SK-N-SH (cell line): ENCODE data around the gene PLEKHA4. TPM values are rescaled to one million over a fixed set of nuclear protein-coding genes. Genes with fewer than 3 reads are reported as not detected.
"Not testable (repeated sequence)": the region's sequence is repeated elsewhere in the genome, so short reads cannot be mapped to it uniquely, and the experiment has no call there.

Experiments used
- CTCF ChIA-PET: fragments of 300-600, 350-600 bp; formaldehyde crosslinking; extraction: SDS; loops from one replicate; lab custom pipeline; 2021; lab: Yijun Ruan, JAX
- POLR2A ChIA-PET: fragments of 350-600 bp; sonication (Branson Sonifier 250); formaldehyde crosslinking; extraction: SDS; loops from one replicate; lab custom pipeline; 2020; ENCODE audit warnings: antibody characterized with exemption, inconsistent platforms; lab: Yijun Ruan, JAX
- DNase-seq: peaks from one replicate; pipeline ENCODE4 v3.0.0; 2012
- H2AFZ ChIP-seq: fragments of 200-600 bp; sonication (generic); 2 replicates; pipeline ENCODE4 v1.8.1; 2016; ENCODE audit warnings: antibody characterized with exemption, mild to moderate bottlenecking, low read depth
- H3F3A ChIP-seq: fragments of 200-600 bp; sonication (generic); replicated peaks from 2 replicates; pipeline ENCODE3; 2016; ENCODE audit warnings: antibody characterized with exemption, mild to moderate bottlenecking; ENCODE audit not compliant: insufficient read depth
- H3K27ac ChIP-seq, 2 experiments: fragments of 200-500 bp in 1 of 2; fragments of 200-600 bp in 1 of 2; sonication (Bioruptor generic) in 1 of 2; sonication (generic), shearing (Covaris generic) in 1 of 2; 2 replicates each; pipeline versions ENCODE4 v1.5.1 to v1.6.1; 2014 to 2016; ENCODE audit warnings: low read depth in 2 of 2, inconsistent platforms in 1 of 2, low read length in 1 of 2, mild to moderate bottlenecking in 1 of 2, mixed read lengths in 1 of 2
- H3K27me3 ChIP-seq: fragments of 200-600 bp; sonication (generic), shearing (Covaris generic); 2 replicates; pipeline ENCODE4 v1.6.1; 2016; ENCODE audit warnings: mixed run types; ENCODE audit not compliant: insufficient read depth
- H3K36me3 ChIP-seq, 2 experiments: fragments of 200-500 bp in 1 of 2; fragments of 200-600 bp in 1 of 2; sonication (Bioruptor generic) in 1 of 2; sonication (generic) in 1 of 2; replicated peaks in 1 of 2; 2 replicates each; pipeline versions ENCODE3 to v1.5.1; 2014 to 2016; ENCODE audit warnings: low read length in 1 of 2, mild to moderate bottlenecking in 1 of 2; ENCODE audit not compliant: insufficient read depth in 2 of 2, control insufficient read depth in 1 of 2
- H3K4me1 ChIP-seq, 2 experiments: fragments of 200-500 bp in 1 of 2; fragments of 200-600 bp in 1 of 2; sonication (Bioruptor generic) in 1 of 2; sonication (generic), shearing (Covaris generic) in 1 of 2; 2 replicates each; pipeline versions ENCODE4 v1.5.1 to v1.6.1; 2014 to 2016; ENCODE audit warnings: low read depth in 1 of 2, low read length in 1 of 2, mixed run types in 1 of 2; ENCODE audit not compliant: insufficient read depth in 2 of 2, control insufficient read depth in 1 of 2
- H3K4me2 ChIP-seq: fragments of 200-600 bp; sonication (generic), shearing (Covaris generic); 2 replicates; pipeline ENCODE4 v1.6.1; 2017; ENCODE audit warnings: mixed run types
- H3K4me3 ChIP-seq, 2 experiments: fragments of 200-500 bp in 1 of 2; fragments of 200-600 bp in 1 of 2; sonication (Bioruptor generic) in 1 of 2; sonication (generic), shearing (Covaris generic) in 1 of 2; 2 replicates each; pipeline versions ENCODE4 v1.5.1 to v1.8.1; 2014 to 2016; ENCODE audit warnings: low read depth in 2 of 2, inconsistent platforms in 1 of 2, low read length in 1 of 2, mild to moderate bottlenecking in 1 of 2, mixed read lengths in 1 of 2, moderate library complexity in 1 of 2
- H3K79me2 ChIP-seq: fragments of 200-600 bp; sonication (generic); 2 replicates; pipeline ENCODE4 v1.8.1; 2017; ENCODE audit warnings: mild to moderate bottlenecking; ENCODE audit not compliant: insufficient read depth
- H3K9ac ChIP-seq: fragments of 200-600 bp; sonication (generic); 2 replicates; pipeline ENCODE4 v1.6.1; 2017; ENCODE audit warnings: mixed run types
- H3K9me2 ChIP-seq: fragments of 200-600 bp; sonication (generic); 2 replicates; pipeline ENCODE4 v1.6.1; 2017; ENCODE audit warnings: mixed run types
- H3K9me3 ChIP-seq: fragments of 200-600 bp; sonication (generic); 2 replicates; pipeline ENCODE4 v1.6.1; 2017; ENCODE audit warnings: mixed run types, mild to moderate bottlenecking, moderate library complexity
- H4K20me1 ChIP-seq: fragments of 200-600 bp; sonication (generic); 2 replicates; pipeline ENCODE4 v1.6.1; 2017; ENCODE audit warnings: mild to moderate bottlenecking, mixed run types; ENCODE audit not compliant: insufficient read depth
- FOSL2 ChIP-seq: IDR thresholded peaks from 2 replicates; pipeline ENCODE4 v1.4.0; 2012; ENCODE audit warnings: low read depth, mild to moderate bottlenecking, moderate library complexity, borderline replicate concordance
- FOXJ3 ChIP-seq: sonication (generic); formaldehyde crosslinking; IDR thresholded peaks from 2 replicates; pipeline ENCODE4 v1.5.1; 2020; ENCODE audit warnings: mild to moderate bottlenecking, missing genetic modification reagents
- FOXM1 ChIP-seq: IDR thresholded peaks from 2 replicates; pipeline ENCODE4 v1.4.0; 2012; ENCODE audit warnings: low read depth, mild to moderate bottlenecking
- GABPA ChIP-seq: IDR thresholded peaks from 2 replicates; pipeline ENCODE4 v1.4.0; 2012; ENCODE audit warnings: low read depth, mild to moderate bottlenecking
- IRF3 ChIP-seq: fragments of 150-350 bp; IDR thresholded peaks from 2 replicates; pipeline ENCODE4 v1.6.1; 2016; ENCODE audit warnings: mild to moderate bottlenecking, low read depth, low read length
- RAD21 ChIP-seq: IDR thresholded peaks from 2 replicates; pipeline ENCODE4 v1.6.1; 2012; ENCODE audit warnings: mild to moderate bottlenecking, low read length
- RFX5 ChIP-seq: IDR thresholded peaks from 2 replicates; pipeline ENCODE4 v1.6.1; 2012; ENCODE audit warnings: mild to moderate bottlenecking, improper control_type of control experiment, low read length
- RXRA ChIP-seq: IDR thresholded peaks from 2 replicates; pipeline ENCODE4 v1.4.0; 2012; ENCODE audit warnings: low read depth, mild to moderate bottlenecking, borderline replicate concordance
- TAF1 ChIP-seq: IDR thresholded peaks from 2 replicates; pipeline ENCODE4 v1.6.1; 2012; ENCODE audit warnings: low read depth, mild to moderate bottlenecking, low read length, moderate library complexity, borderline replicate concordance
- USF1 ChIP-seq: IDR thresholded peaks from 2 replicates; pipeline ENCODE4 v1.4.0; 2012; ENCODE audit warnings: low read depth, borderline replicate concordance
- ZBTB33 ChIP-seq: IDR thresholded peaks from 2 replicates; pipeline ENCODE4 v1.4.0; 2012; ENCODE audit warnings: low read depth, borderline replicate concordance
- WGBS: methylation state at CpG from one replicate; pipeline ENCODE4 v1.1.6; 2017; ENCODE audit warnings: low lambda C conversion rate; 5-methylcytosine and 5-hydroxymethylcytosine counted together
- polyA plus RNA-seq, 3 experiments: library from polyadenylated mRNA; depleted of rRNA; stranded (reverse); fragments of >200 nt; gene quantifications; 2 replicates each; pipeline ENCODE4 v1.2.3, GENCODE V29; 2012
- small RNA-seq, 7 experiments: library from RNA; depleted of rRNA; stranded (forward); fragments of <200 nt; gene quantifications; one replicate each; pipeline ENCODE3, GENCODE V24; 2012

The PLEKHA4 gene
- polyA plus RNA-seq, 1 of the 3 experiments (the other 2 are of a cell fraction): 5.6 TPM

- DNase-seq: no peak
- Histone ChIP-seq H3K79me2 (no peaks in the 10 kb centered on the region), H3K9me2 (no peaks in the 10 kb centered on the region), H3K9me3 (no peaks in the 10 kb centered on the region)
- POLR2A ChIA-PET: no interaction called here
- TF ChIP-seq RAD21 (no peak), TAF1 (no peak), FOXM1 (no peak), ZBTB33 (no peak), USF1 (no peak), FOXJ3 (CRISPR knock-in tag) (no peak), FOSL2 (no peak), GABPA (no peak), RFX5 (no peak), RXRA (no peak), IRF3 (no peak)
- TF ChIP-seq, all 33 proteins: peak for 0
- Histone ChIP-seq H3F3A (peaks cover 5% of the 10 kb centered on the region), H3K4me2 (no peak overlapping the region), H3K27me3 (no peaks in the 10 kb centered on the region), H3K4me3 (no peak overlapping the region), H3K36me3 (no peaks in the 10 kb centered on the region), H2AFZ (no peak overlapping the region), H3K9ac (no peak overlapping the region), H3K4me1 (peaks cover 0 to 5% of the 10 kb centered on the region in 2 experiments; a peak in 1 of 4 replicates), H4K20me1 (no peaks in the 10 kb centered on the region), H3K27ac (no peak overlapping the region)
- 92% methylated on average over 8 of the region's 8 CpGs for WGBS
- CTCF ChIA-PET: interaction anchor here (2.7 to 20.7 kb wide), 3 partner anchors 49 to 178 kb away, joined by 13 to 457 read pairs (median 34); partner anchors contain the start of gene HSD17B14
Measured at GRCh38 chr19:48793271-48793670, 75.1 kb downstream of the PLEKHA4 start.

- POLR2A ChIA-PET, H3K36me3 ChIP-seq, H3K4me2 ChIP-seq, H2AFZ ChIP-seq, H3K9me3 ChIP-seq, H4K20me1 ChIP-seq, H3K9me2 ChIP-seq, H3K27me3 ChIP-seq, H3K9ac ChIP-seq, H3K4me1 ChIP-seq, H3K79me2 ChIP-seq, DNase-seq, H3K27ac ChIP-seq, H3F3A ChIP-seq, H3K4me3 ChIP-seq: not testable (repeated sequence)
- CTCF ChIA-PET: interaction anchor here (0.6 to 20.7 kb wide), 44 partner anchors 8 to 311 kb away, joined by 3 to 457 read pairs (median 5); partner anchors contain the start of genes BAX, CA11, FUT2 and GYS1
- 72% methylated on average over 9 of the region's 9 CpGs for WGBS
Measured at GRCh38 chr19:48787331-48787730, 81.1 kb downstream of the PLEKHA4 start.

Small RNAs within 50 kb of the gene (small RNA-seq; reads per million reads assigned to genes)
- 0 reads per million in 7 experiments for gene RNU6-317P

Other genes starting within 250 kb of the PLEKHA4 start
- gene RPL18, start 249.4 kb downstream of the PLEKHA4 start, polyA plus RNA-seq (2012; rRNA removed): 2,114 and 2,225 TPM in 2 replicates
- gene SPHK2, start 249.1 kb downstream of the PLEKHA4 start, polyA plus RNA-seq (2012; rRNA removed): 14.1 and 14.8 TPM in 2 replicates
- 7.8 and 12.6 TPM in 2 replicates for gene DBP, start 231.2 kb downstream of the PLEKHA4 start, polyA plus RNA-seq (2012; rRNA removed)
- gene CA11, start 222.4 kb downstream of the PLEKHA4 start, polyA plus RNA-seq (2012; rRNA removed): 13.1 and 13.5 TPM in 2 replicates
- gene NTN5, start 195.6 kb downstream of the PLEKHA4 start, polyA plus RNA-seq (2012; rRNA removed): 0.57 and 0.74 TPM in 2 replicates
- not detected in 2 replicates for gene FUT2, start 172.6 kb downstream of the PLEKHA4 start, polyA plus RNA-seq (2012; rRNA removed)
- 0.70 and 1.1 TPM in 2 replicates for gene MAMSTR, start 148.9 kb downstream of the PLEKHA4 start, polyA plus RNA-seq (2012; rRNA removed)
- gene RASIP1, start 128.0 kb downstream of the PLEKHA4 start, polyA plus RNA-seq (2012; rRNA removed): 0.36 and 0.41 TPM in 2 replicates
- 0.03 TPM in 2 replicates for gene IZUMO1, start 121.7 kb downstream of the PLEKHA4 start, polyA plus RNA-seq (2012; rRNA removed)
- 0.03 and 0.08 TPM in 2 replicates for gene FUT1, start 116.0 kb downstream of the PLEKHA4 start, polyA plus RNA-seq (2012; rRNA removed)
- not detected in 2 replicates for gene FGF21, start 113.1 kb downstream of the PLEKHA4 start, polyA plus RNA-seq (2012; rRNA removed)
- gene BCAT2, start 57.6 kb downstream of the PLEKHA4 start, polyA plus RNA-seq (2012; rRNA removed): 70.6 and 71.6 TPM in 2 replicates
- 27.9 and 29.7 TPM in 2 replicates for gene HSD17B14, start 32.1 kb downstream of the PLEKHA4 start, polyA plus RNA-seq (2012; rRNA removed)
- gene PPP1R15A, start 3.8 kb upstream of the PLEKHA4 start, polyA plus RNA-seq (2012; rRNA removed): 62.3 and 73.7 TPM in 2 replicates
- gene TULP2, start 30.1 kb upstream of the PLEKHA4 start, polyA plus RNA-seq (2012; rRNA removed): 0.03 and 0.08 TPM in 2 replicates
- 259 and 397 TPM in 2 replicates for gene NUCB1, start 31.7 kb upstream of the PLEKHA4 start, polyA plus RNA-seq (2012; rRNA removed)
- 0.31 and 0.72 TPM in 2 replicates for gene DHDH, start 65.1 kb upstream of the PLEKHA4 start, polyA plus RNA-seq (2012; rRNA removed)
- 278 and 640 TPM in 2 replicates for gene BAX, start 86.3 kb upstream of the PLEKHA4 start, polyA plus RNA-seq (2012; rRNA removed)
- gene FTL, start 96.7 kb upstream of the PLEKHA4 start, polyA plus RNA-seq (2012; rRNA removed): 587 and 875 TPM in 2 replicates
- gene GYS1, start 124.7 kb upstream of the PLEKHA4 start, polyA plus RNA-seq (2012; rRNA removed): 24.1 and 25.3 TPM in 2 replicates
- 411 and 459 TPM in 2 replicates for gene RUVBL2, start 125.3 kb upstream of the PLEKHA4 start, polyA plus RNA-seq (2012; rRNA removed)
- 0.13 and 0.23 TPM in 2 replicates for gene LHB, start 148.5 kb upstream of the PLEKHA4 start, polyA plus RNA-seq (2012; rRNA removed)
- 0.10 TPM in 1 of 2 replicates, not detected in the other for gene CGB3, start 155.7 kb upstream of the PLEKHA4 start, polyA plus RNA-seq (2012; rRNA removed)
- 0.50 and 0.64 TPM in 2 replicates for gene CGB2, start 163.3 kb upstream of the PLEKHA4 start, polyA plus RNA-seq (2012; rRNA removed)
- not detected in 2 replicates for gene CGB1, start 168.3 kb upstream of the PLEKHA4 start, polyA plus RNA-seq (2012; rRNA removed)
- 0.11 and 0.16 TPM in 2 replicates for gene CGB5, start 175.2 kb upstream of the PLEKHA4 start, polyA plus RNA-seq (2012; rRNA removed)
- gene CGB8, start 180.5 kb upstream of the PLEKHA4 start, polyA plus RNA-seq (2012; rRNA removed): 0.13 TPM in 1 of 2 replicates, not detected in the other
- gene CGB7, start 189.1 kb upstream of the PLEKHA4 start, polyA plus RNA-seq (2012; rRNA removed): 2.0 and 2.1 TPM in 2 replicates
- 0.66 and 1.6 TPM in 2 replicates for gene NTF4, start 196.2 kb upstream of the PLEKHA4 start, polyA plus RNA-seq (2012; rRNA removed)
- gene KCNA7, start 204.1 kb upstream of the PLEKHA4 start, polyA plus RNA-seq (2012; rRNA removed): 0.02 TPM in 1 of 2 replicates, not detected in the other
- 272 and 359 TPM in 2 replicates for gene SNRNP70, start 216.8 kb upstream of the PLEKHA4 start, polyA plus RNA-seq (2012; rRNA removed)
- gene LIN7B, start 245.8 kb upstream of the PLEKHA4 start, polyA plus RNA-seq (2012; rRNA removed): 20.8 and 21.1 TPM in 2 replicates